ENCODE results near the gene TCAP. TPM values are rescaled to one million over a fixed set of nuclear protein-coding genes. Genes with fewer than 3 reads are reported as not detected.
A peak's percentile ranks its signal among the peaks of the same experiment; 100 is the strongest.

Gene TCAP
- total RNA-seq, 2 donors from 2014 or later, result 0.49 to 1.2 TPM

- no peak overlapping the region for H3K4me3 ChIP-seq
Observed at GRCh38 chr17:39660011-39660360, 5.2 kb upstream of the TCAP start.

DNA sequence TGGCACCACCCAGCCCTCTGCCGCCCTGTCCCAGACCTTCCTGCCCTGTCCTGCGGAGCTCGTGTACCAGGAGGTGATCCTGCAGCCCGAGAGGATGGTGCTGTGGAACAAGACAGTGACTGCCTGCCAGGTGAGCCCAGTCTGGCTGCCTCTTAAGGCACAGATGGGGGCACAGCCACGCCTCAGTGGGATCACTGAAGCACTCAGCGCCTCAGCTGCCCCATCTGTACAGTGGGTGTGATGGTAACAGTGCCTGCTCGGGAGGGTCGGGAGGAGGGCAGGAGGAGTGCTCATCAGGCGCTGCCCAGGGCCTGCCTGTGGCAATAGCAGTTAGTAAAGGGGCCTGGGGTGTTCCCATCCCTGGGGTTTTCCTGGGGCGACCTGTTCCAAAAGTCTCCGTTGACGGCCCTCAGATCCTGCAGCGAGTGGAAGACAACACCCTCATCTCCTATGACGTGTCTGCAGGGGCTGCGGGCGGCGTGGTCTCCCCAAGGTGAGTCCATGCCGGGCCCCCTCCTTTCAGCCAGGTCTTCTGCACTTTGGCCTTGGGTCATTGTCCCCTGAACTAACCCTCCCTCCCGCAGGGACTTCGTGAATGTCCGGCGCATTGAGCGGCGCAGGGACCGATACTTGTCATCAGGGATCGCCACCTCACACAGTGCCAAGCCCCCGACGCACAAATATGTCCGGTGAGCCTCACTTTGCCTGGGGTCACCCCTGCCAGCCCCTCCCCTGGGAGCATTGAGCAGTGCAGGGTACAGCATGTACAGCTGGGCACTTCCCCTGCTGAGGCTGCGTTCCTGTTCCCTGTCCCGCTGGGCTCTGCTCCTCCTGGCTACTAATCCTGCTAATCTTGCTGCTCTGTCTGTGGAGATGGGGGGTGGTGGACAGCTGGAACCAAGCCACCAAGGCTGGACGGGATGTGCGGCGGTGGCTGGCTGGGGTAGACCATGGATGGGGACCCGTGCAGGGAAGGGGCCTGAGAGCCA lies 4.5 kb upstream of the TCAP start:
- DNase-seq, result no peak
- H3K4me3 ChIP-seq, result no peak overlapping the region
- peaks cover 5% of the 10 kb centered on the region for H3K36me3 ChIP-seq
- TF ChIP-seq, protein P1, sequence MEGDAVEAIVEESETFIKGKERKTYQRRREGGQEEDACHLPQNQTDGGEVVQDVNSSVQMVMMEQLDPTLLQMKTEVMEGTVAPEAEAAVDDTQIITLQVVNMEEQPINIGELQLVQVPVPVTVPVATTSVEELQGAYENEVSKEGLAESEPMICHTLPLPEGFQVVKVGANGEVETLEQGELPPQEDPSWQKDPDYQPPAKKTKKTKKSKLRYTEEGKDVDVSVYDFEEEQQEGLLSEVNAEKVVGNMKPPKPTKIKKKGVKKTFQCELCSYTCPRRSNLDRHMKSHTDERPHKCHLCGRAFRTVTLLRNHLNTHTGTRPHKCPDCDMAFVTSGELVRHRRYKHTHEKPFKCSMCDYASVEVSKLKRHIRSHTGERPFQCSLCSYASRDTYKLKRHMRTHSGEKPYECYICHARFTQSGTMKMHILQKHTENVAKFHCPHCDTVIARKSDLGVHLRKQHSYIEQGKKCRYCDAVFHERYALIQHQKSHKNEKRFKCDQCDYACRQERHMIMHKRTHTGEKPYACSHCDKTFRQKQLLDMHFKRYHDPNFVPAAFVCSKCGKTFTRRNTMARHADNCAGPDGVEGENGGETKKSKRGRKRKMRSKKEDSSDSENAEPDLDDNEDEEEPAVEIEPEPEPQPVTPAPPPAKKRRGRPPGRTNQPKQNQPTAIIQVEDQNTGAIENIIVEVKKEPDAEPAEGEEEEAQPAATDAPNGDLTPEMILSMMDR (IDR thresholded peaks at IDR 0.05), result no peak
- peaks cover 20% of the 10 kb centered on the region for H3K4me1 ChIP-seq
- H3K9me3 ChIP-seq, result no peaks in the 10 kb centered on the region
- intact Hi-C loops (cut with DNase I), result no loop called here
- no peak overlapping the region for H3K27ac ChIP-seq
- H3K27me3 ChIP-seq, result no peaks in the 10 kb centered on the region
- peak overlapping the region in 1 of 2 donors; percentile 16 for H3K9ac ChIP-seq (ENCODE audit: low read depth in 2 of 2, low read length in 2 of 2)

More at GRCh38 chr17:39660011-39660360, 5.2 kb upstream of the TCAP start:
- H3K9ac ChIP-seq (ENCODE audit: low read depth in 2 of 2, low read length in 2 of 2), result no peak overlapping the region
- TF ChIP-seq, protein P1 (IDR thresholded peaks at IDR 0.05), result no peak
- DNase-seq, result no peak
- H3K9me3 ChIP-seq, result no peaks in the 10 kb centered on the region
- H3K27me3 ChIP-seq, result no peaks in the 10 kb centered on the region
- H3K36me3 ChIP-seq, result peaks cover 5% of the 10 kb centered on the region
- H3K4me1 ChIP-seq, result peaks cover 20% of the 10 kb centered on the region
- H3K27ac ChIP-seq, result no peak overlapping the region
- intact Hi-C loops (cut with DNase I), result no loop called here

DNA sequence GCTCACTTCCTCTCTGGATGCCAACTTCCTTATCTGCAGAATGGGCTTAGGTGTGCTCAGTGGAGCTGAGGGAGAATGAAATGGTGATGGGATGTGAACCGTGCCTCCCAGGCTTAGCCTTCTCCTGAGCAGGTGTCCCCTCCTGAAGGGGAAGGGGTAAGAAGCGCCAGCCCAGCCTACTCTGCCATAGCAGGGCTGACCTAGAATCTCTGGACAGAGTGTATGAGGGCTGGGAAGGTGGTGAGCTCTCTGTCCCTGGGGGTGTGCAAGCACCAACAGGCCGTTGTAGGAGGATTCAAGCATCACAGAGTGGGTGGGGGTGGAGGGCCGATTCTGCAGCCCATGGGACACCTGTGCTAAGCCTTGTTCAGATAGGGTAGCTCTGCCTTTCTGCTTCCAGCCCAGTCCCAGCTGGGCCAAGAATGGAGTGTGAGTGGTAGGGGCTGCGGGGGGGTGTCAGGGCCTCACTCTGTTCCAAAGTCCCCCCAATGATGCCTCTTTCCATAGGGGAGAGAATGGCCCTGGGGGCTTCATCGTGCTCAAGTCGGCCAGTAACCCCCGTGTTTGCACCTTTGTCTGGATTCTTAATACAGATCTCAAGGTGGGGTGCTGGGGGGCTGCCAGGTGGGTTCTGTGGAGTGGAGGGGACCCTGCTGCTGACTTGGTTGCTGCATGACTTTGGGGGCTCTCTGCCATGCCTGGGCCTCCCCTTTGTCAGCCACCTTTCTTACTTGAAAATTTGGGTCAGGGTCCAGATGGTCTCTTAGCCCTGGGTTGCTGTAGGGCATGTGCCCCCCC lies 3.2 kb upstream of the TCAP start:
- Histone ChIP-seq H3K9me3 (no peaks in the 10 kb centered on the region), H3K4me3 (no peak overlapping the region), H3K27ac (peak overlapping the region; percentile 70), H3K36me3 (peaks cover 5% of the 10 kb centered on the region), H3K4me1 (peaks cover 20% of the 10 kb centered on the region), H3K27me3 (peaks cover 4% of the 10 kb centered on the region), H3K9ac (ENCODE audit: low read depth in 2 of 2, low read length in 2 of 2) (peak overlapping the region in 1 of 2 donors; percentile 16)
- TF ChIP-seq, protein P1 (IDR thresholded peaks at IDR 0.05), result no peak
- intact Hi-C loops (cut with DNase I), result no loop called here
- DNase-seq, result no peak

DNA sequence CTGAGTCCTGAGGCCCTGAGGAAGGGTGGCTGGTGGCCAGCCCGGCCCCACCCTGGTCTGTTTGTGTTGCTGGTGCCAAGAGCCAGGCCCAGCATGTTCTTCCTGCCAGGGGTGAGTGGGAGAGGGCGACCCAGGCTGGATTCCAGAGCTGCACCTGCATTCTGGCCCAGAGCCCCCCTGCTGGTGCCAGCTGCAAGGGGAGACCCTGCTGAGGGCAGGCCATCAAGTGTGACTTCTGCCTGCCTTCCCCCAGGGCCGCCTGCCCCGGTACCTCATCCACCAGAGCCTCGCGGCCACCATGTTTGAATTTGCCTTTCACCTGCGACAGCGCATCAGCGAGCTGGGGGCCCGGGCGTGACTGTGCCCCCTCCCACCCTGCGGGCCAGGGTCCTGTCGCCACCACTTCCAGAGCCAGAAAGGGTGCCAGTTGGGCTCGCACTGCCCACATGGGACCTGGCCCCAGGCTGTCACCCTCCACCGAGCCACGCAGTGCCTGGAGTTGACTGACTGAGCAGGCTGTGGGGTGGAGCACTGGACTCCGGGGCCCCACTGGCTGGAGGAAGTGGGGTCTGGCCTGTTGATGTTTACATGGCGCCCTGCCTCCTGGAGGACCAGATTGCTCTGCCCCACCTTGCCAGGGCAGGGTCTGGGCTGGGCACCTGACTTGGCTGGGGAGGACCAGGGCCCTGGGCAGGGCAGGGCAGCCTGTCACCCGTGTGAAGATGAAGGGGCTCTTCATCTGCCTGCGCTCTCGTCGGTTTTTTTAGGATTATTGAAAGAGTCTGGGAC lies 2.4 kb upstream of the TCAP start:
- H3K27ac ChIP-seq, result peak overlapping the region; percentile 70
- peak; percentile 78 for DNase-seq
- intact Hi-C loops (cut with DNase I), result no loop called here
- H3K27me3 ChIP-seq, result peaks cover 12% of the 10 kb centered on the region
- peaks cover 23% of the 10 kb centered on the region for H3K4me1 ChIP-seq
- TF ChIP-seq, protein P1 (IDR thresholded peaks at IDR 0.05), result no peak
- H3K9ac ChIP-seq (ENCODE audit: low read depth in 2 of 2, low read length in 2 of 2), result peak overlapping the region in 1 of 2 donors; percentile 16
- H3K4me3 ChIP-seq, result no peak overlapping the region
- no peaks in the 10 kb centered on the region for H3K9me3 ChIP-seq
- H3K36me3 ChIP-seq, result peaks cover 5% of the 10 kb centered on the region

DNA sequence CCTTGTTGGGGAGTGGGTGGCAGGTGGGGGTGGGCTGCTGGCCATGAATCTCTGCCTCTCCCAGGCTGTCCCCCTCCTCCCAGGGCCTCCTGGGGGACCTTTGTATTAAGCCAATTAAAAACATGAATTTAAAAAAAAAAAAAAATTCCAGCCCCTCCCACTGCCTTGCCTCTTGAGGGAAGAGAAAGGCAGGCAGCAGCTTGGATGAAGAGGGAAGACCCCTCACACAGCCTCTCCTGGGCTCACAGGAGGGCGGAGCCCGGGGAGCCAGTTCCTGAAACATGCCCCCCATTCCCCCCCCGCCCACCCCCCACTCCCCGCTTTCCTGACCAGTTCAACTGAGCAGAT lies 1.8 kb upstream of the TCAP start:
- Histone ChIP-seq H3K36me3 (peaks cover 5% of the 10 kb centered on the region), H3K9me3 (no peaks in the 10 kb centered on the region), H3K4me3 (no peak overlapping the region), H3K9ac (ENCODE audit: low read depth in 2 of 2, low read length in 2 of 2) (peak overlapping the region in 1 of 2 donors; percentile 16), H3K27ac (peak overlapping the region; percentile 70), H3K4me1 (peaks cover 23% of the 10 kb centered on the region), H3K27me3 (peaks cover 18% of the 10 kb centered on the region)
- TF ChIP-seq, protein P1 (IDR thresholded peaks at IDR 0.05), result no peak
- DNase-seq, result no peak
- intact Hi-C loops (cut with DNase I), result no loop called here
